Hepatocyte (in vitro differentiated cells): ENCODE measurements around the gene EAF1. TPM values are rescaled to one million over a fixed set of nuclear protein-coding genes. Genes with fewer than 3 reads are reported as not detected.

Source experiments
- DNase-seq: peaks from one replicate; pipeline ENCODE4 v3.0.0-alpha.2; 2016; ENCODE audit warnings: low spot score
- H2AFZ ChIP-seq: fragments of 200-600 bp; sonication (generic); 2 replicates; pipeline ENCODE4 v1.6.0; 2016; ENCODE audit warnings: antibody characterized with exemption, mild to moderate bottlenecking
- H3K27ac ChIP-seq: fragments of 200-600 bp; sonication (generic); 2 replicates; pipeline ENCODE4 v1.5.1; 2016; ENCODE audit warnings: mild to moderate bottlenecking
- H3K27me3 ChIP-seq: fragments of 200-600 bp; sonication (generic); 2 replicates; pipeline ENCODE4 v1.6.1; 2016
- H3K36me3 ChIP-seq: fragments of 200-600 bp; sonication (generic); replicated peaks from 2 replicates; pipeline ENCODE4 v1.5.1; 2016; ENCODE audit warnings: low read depth; ENCODE audit not compliant: insufficient read depth
- H3K4me1 ChIP-seq: fragments of 200-600 bp; sonication (generic); 2 replicates; pipeline ENCODE4 v1.5.1; 2016; ENCODE audit warnings: mild to moderate bottlenecking, moderate library complexity; ENCODE audit not compliant: insufficient read depth
- H3K4me2 ChIP-seq: fragments of 200-600 bp; sonication (generic); 2 replicates; pipeline ENCODE4 v1.6.0; 2016
- H3K4me3 ChIP-seq: fragments of 200-600 bp; sonication (generic); 2 replicates; pipeline ENCODE4 v1.5.1; 2016; ENCODE audit warnings: mild to moderate bottlenecking
- H3K79me2 ChIP-seq: fragments of 200-600 bp; sonication (generic); 2 replicates; pipeline ENCODE4 v1.6.0; 2017; ENCODE audit warnings: mild to moderate bottlenecking
- H3K9me2 ChIP-seq: fragments of 200-600 bp; sonication (generic); replicated peaks from 2 replicates; pipeline ENCODE4 v1.6.0; 2017; ENCODE audit warnings: mild to moderate bottlenecking; ENCODE audit not compliant: insufficient read depth
- H3K9me3 ChIP-seq: fragments of 200-600 bp; sonication (generic); 2 replicates; pipeline ENCODE4 v1.5.1; 2016; ENCODE audit warnings: low read depth, mild to moderate bottlenecking
- H4K20me1 ChIP-seq: fragments of 200-600 bp; sonication (generic); 2 replicates; pipeline ENCODE4 v1.6.0; 2016; ENCODE audit warnings: mild to moderate bottlenecking; ENCODE audit not compliant: insufficient read depth, poor library complexity, severe bottlenecking
- CTCF ChIP-seq: fragments of 200-600 bp; sonication (generic); IDR thresholded peaks from 2 replicates; pipeline ENCODE4 v1.5.1; 2016; ENCODE audit warnings: antibody characterized with exemption, mild to moderate bottlenecking; ENCODE audit not compliant: poor library complexity
- EZH2 ChIP-seq: fragments of 200-600 bp; sonication (generic); IDR thresholded peaks from 2 replicates; pipeline ENCODE4 v1.6.1; 2016; ENCODE audit warnings: antibody characterized with exemption, mild to moderate bottlenecking, borderline replicate concordance
- EZH2phosphoT487 ChIP-seq: fragments of 200-600 bp; sonication (generic); IDR thresholded peaks from one replicate; pipeline ENCODE4 v1.6.1; 2018; ENCODE audit warnings: antibody characterized with exemption, mild to moderate bottlenecking, low read depth, moderate library complexity; ENCODE audit not compliant: unreplicated experiment, severe bottlenecking
- WGBS: methylation state at CpG from one replicate; pipeline ENCODE4 v1.1.6; 2016; ENCODE audit warnings: low lambda C conversion rate; ENCODE audit errors: missing lambda C conversion rate; 5-methylcytosine and 5-hydroxymethylcytosine counted together
- polyA plus RNA-seq: library from polyadenylated mRNA; unstranded; fragments of >200 nt; fragmentation: Nextera tagmentation; extraction: Ambion mirVana; gene quantifications from 2 replicates; pipeline ENCODE4 v1.2.1, GENCODE V29; 2016
- total RNA-seq: library from RNA; depleted of rRNA; stranded (reverse); fragments of >200 nt; gene quantifications from 2 replicates; pipeline ENCODE4 v1.2.3, GENCODE V29; 2014

Gene EAF1
- total and polyA plus RNA-seq, 2 experiments from 2014 or later = 9.2 to 28.8 TPM

DNA sequence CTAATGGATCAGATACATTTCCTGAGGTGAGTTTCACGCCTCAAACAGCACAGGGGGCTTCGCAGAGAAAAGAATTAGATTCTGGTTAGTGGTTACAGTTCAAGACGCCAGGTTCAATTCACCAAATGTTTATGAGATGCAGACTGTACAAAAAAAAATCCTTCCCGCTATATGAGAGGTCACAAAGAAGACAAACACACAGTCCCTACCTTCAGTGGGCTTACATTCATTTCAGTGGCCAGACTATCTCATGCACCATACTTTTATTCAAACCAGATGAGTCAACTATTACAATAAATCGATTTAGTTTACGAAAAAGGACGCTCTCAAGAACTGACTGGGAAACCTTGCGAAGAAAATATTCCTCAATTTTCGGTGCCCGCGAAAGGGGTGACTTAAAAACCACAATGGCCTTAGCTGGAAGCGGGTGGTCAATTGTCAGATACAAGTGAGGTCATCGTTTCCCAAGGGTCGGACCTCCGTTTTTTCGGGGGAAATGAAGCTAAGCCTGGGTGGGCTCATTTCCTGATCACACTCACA is 749 bp upstream of the EAF1 start:
- peak overlapping the region; percentile 97 for H2AFZ ChIP-seq
- H3K79me2 ChIP-seq = peaks cover 67% of the 10 kb centered on the region
- TF ChIP-seq CTCF (no peak), EZH2 (no peak), EZH2phosphoT487 (no peak)

DNA sequence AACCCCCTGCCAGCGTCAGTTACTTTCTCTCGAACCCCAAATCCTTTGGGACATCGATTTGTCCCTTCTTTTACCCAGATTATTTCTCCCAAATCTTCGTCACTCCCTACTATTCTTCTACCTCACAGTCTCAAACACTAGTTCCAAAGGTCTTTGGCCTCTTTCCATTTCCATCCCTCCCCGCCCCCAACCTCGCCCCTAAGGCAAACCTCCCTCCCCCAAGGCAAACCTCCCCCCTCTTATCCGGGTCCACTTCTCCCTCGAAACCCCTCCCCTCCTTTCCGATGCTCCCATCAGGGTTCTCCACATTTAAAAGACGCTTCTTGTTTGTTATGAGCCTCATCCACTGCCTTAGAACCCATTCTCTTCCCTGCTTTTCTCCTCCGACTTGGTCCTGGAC is 583 bp downstream of the EAF1 start:
- Histone ChIP-seq H3K36me3 (no peaks in the 10 kb centered on the region), H3K9me2 (no peaks in the 10 kb centered on the region), H3K27ac (peak overlapping the region; percentile 92), H3K4me1 (peaks cover 28% of the 10 kb centered on the region), H3K79me2 (peaks cover 73% of the 10 kb centered on the region), H3K4me2 (peak overlapping the region; percentile 95), H3K4me3 (peak overlapping the region; percentile 90), H3K9me3 (no peaks in the 10 kb centered on the region), H4K20me1 (peaks cover 17% of the 10 kb centered on the region), H2AFZ (peak overlapping the region; percentile 97), H3K27me3 (no peaks in the 10 kb centered on the region)
- DNase-seq = peak; percentile 51
- TF ChIP-seq EZH2phosphoT487 (no peak), EZH2 (no peak), CTCF (no peak)
- 2% methylated on average over 8 of the region's 11 CpGs for WGBS

More for the DNA sequence above, 749 bp upstream of the EAF1 start:
- Histone ChIP-seq H3K4me1 (peaks cover 28% of the 10 kb centered on the region), H3K9me3 (no peaks in the 10 kb centered on the region), H3K27ac (peak overlapping the region; percentile 92), H4K20me1 (peaks cover 14% of the 10 kb centered on the region), H3K36me3 (no peaks in the 10 kb centered on the region), H3K27me3 (no peaks in the 10 kb centered on the region), H3K9me2 (no peaks in the 10 kb centered on the region), H3K4me2 (peak overlapping the region; percentile 80), H3K4me3 (peak overlapping the region; percentile 90)
- 52% methylated on average over 16 of the region's 16 CpGs for WGBS
- no peak for DNase-seq

DNA sequence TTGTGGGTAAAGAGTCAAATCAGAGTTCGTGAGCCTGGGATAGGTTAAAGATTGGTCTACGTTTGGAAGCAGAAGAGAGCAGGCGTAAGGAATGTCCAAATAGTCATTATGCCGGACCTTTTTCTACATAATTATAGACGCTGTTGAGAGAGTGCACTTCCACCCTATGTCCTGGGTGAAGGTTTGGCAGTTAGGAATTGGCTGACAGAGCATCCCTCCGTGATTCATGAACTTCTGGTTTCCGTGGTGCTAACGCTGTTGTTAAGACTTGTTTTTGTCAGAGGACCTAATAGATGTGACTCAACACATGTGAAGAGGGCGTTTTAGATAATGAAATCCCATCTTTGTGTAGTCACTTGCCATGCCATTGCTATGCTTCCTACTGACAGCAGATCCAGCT is 1.1 kb downstream of the EAF1 start:
- WGBS = 26% methylated on average over 9 of the region's 9 CpGs
- H3K9me3 ChIP-seq = no peaks in the 10 kb centered on the region
- H3K4me3 ChIP-seq = peak overlapping the region; percentile 90
- TF ChIP-seq EZH2phosphoT487 (no peak), CTCF (no peak), EZH2 (no peak)
- H3K27ac ChIP-seq = peak overlapping the region; percentile 92
- H3K9me2 ChIP-seq = no peaks in the 10 kb centered on the region
- DNase-seq = peak; percentile 19
- no peaks in the 10 kb centered on the region for H3K36me3 ChIP-seq
- H2AFZ ChIP-seq = peak overlapping the region; percentile 97
- H3K4me2 ChIP-seq = peak overlapping the region; percentile 95
- peaks cover 73% of the 10 kb centered on the region for H3K79me2 ChIP-seq
- no peaks in the 10 kb centered on the region for H3K27me3 ChIP-seq
- H4K20me1 ChIP-seq = peaks cover 17% of the 10 kb centered on the region
- peaks cover 28% of the 10 kb centered on the region for H3K4me1 ChIP-seq

- peaks cover 28% of the 10 kb centered on the region for H3K4me1 ChIP-seq
- peak overlapping the region; percentile 90 for H3K4me3 ChIP-seq
- H3K9me3 ChIP-seq = no peaks in the 10 kb centered on the region
- peak overlapping the region; percentile 95 for H3K4me2 ChIP-seq
- peaks cover 17% of the 10 kb centered on the region for H4K20me1 ChIP-seq
- H3K9me2 ChIP-seq = no peaks in the 10 kb centered on the region
- TF ChIP-seq EZH2phosphoT487 (no peak), CTCF (no peak), EZH2 (no peak)
- H3K36me3 ChIP-seq = no peaks in the 10 kb centered on the region
- DNase-seq = no peak
- no peak overlapping the region for H2AFZ ChIP-seq
- peaks cover 70% of the 10 kb centered on the region for H3K79me2 ChIP-seq
- WGBS = 96% methylated on average over 6 of the region's 6 CpGs
- no peak overlapping the region for H3K27ac ChIP-seq
- no peaks in the 10 kb centered on the region for H3K27me3 ChIP-seq
Measured at GRCh38 chr3:15429080-15429479, 1.7 kb downstream of the EAF1 start.
